Liver (tissue), 9 donors: ENCODE data around the gene SPTB. TPM values are rescaled to one million over a fixed set of nuclear protein-coding genes. Genes with fewer than 3 reads are reported as not detected.

Source experiments
- DNase-seq: peaks from one replicate; pipeline ENCODE4 v3.0.0-alpha.2; 2017; ENCODE audit warnings: low spot score
- H3K27ac ChIP-seq, 2 donors: one replicate each; pipeline ENCODE4 v1.7.0; 2013; ENCODE audit warnings: inconsistent platforms in 2 of 2, low read length in 2 of 2, control low read depth in 1 of 2, low read depth in 1 of 2, mild to moderate bottlenecking in 1 of 2
- H3K27me3 ChIP-seq, 4 donors: one replicate each; pipeline versions ENCODE4 v1.6.1 to v1.7.0; 2013; ENCODE audit warnings: low read length in 3 of 4, inconsistent platforms in 1 of 4, mild to moderate bottlenecking in 1 of 4, moderate library complexity in 1 of 4; ENCODE audit not compliant: control insufficient read depth in 4 of 4, insufficient read depth in 4 of 4
- H3K36me3 ChIP-seq, 4 donors: one replicate each; pipeline versions ENCODE4 v1.6.1 to v1.7.0; 2013; ENCODE audit warnings: low read length in 3 of 4, mild to moderate bottlenecking in 3 of 4, low read depth in 1 of 4, moderate library complexity in 1 of 4; ENCODE audit not compliant: control insufficient read depth in 4 of 4, insufficient read depth in 3 of 4
- H3K4me1 ChIP-seq, 4 donors: one replicate each; pipeline versions ENCODE4 v1.6.1 to v1.7.0; 2013; ENCODE audit warnings: low read length in 3 of 4, mild to moderate bottlenecking in 3 of 4, moderate library complexity in 1 of 4; ENCODE audit not compliant: control insufficient read depth in 4 of 4, insufficient read depth in 4 of 4
- H3K4me3 ChIP-seq, 3 donors: one replicate each; pipeline versions ENCODE4 v1.6.1 to v1.7.0; 2013; ENCODE audit warnings: low read length in 3 of 3, control low read depth in 1 of 3, low read depth in 1 of 3, mild to moderate bottlenecking in 1 of 3
- H3K9ac ChIP-seq, 2 donors: one replicate each; pipeline ENCODE4 v1.7.0; 2013; ENCODE audit warnings: low read length in 2 of 2, mild to moderate bottlenecking in 2 of 2, moderate library complexity in 2 of 2, control low read depth in 1 of 2, low read depth in 1 of 2
- H3K9me3 ChIP-seq, 4 donors: one replicate each; pipeline versions ENCODE4 v1.6.1 to v1.7.0; 2013; ENCODE audit warnings: low read length in 3 of 4; ENCODE audit not compliant: control insufficient read depth in 4 of 4
- EGR1 ChIP-seq, 2 donors: IDR thresholded peaks; 2 replicates each; pipeline ENCODE4 v1.6.1; 2016 to 2018; ENCODE audit warnings: antibody characterized with exemption in 2 of 2, low read depth in 2 of 2
- FOXA1 ChIP-seq: IDR thresholded peaks from 2 replicates; pipeline ENCODE4 v1.6.1; 2016; ENCODE audit warnings: antibody characterized with exemption
- FOXA2 ChIP-seq: IDR thresholded peaks from 2 replicates; pipeline ENCODE4 v1.6.1; 2016; ENCODE audit warnings: antibody characterized with exemption
- HNF4A ChIP-seq, 2 donors: conservative IDR thresholded peaks; 2 replicates each; pipeline ENCODE4 v1.6.1; 2016; ENCODE audit warnings: antibody characterized with exemption in 2 of 2, mild to moderate bottlenecking in 2 of 2
- JUND ChIP-seq, 2 donors: IDR thresholded peaks; 2 replicates each; pipeline ENCODE4 v1.6.1; 2016; ENCODE audit warnings: antibody characterized with exemption in 2 of 2
- NR2F2 ChIP-seq: IDR thresholded peaks from 2 replicates; pipeline ENCODE4 v1.6.1; 2016; ENCODE audit warnings: antibody characterized with exemption
- RAD21 ChIP-seq, 2 donors: IDR thresholded peaks; 2 replicates each; pipeline ENCODE4 v1.6.1; 2016; ENCODE audit warnings: antibody characterized with exemption in 2 of 2, mild to moderate bottlenecking in 2 of 2
- RXRA ChIP-seq, 2 donors: IDR thresholded peaks; 2 replicates each; pipeline ENCODE4 v1.6.1; 2017 to 2018; ENCODE audit warnings: antibody characterized with exemption in 2 of 2, mild to moderate bottlenecking in 1 of 2
- SP1 ChIP-seq: IDR thresholded peaks from 2 replicates; pipeline ENCODE4 v1.6.1; 2018; ENCODE audit warnings: antibody characterized with exemption, mild to moderate bottlenecking
- TAF1 ChIP-seq: conservative IDR thresholded peaks from 2 replicates; pipeline ENCODE4 v1.6.1; 2016; ENCODE audit warnings: antibody characterized with exemption, mild to moderate bottlenecking
- WGBS: extraction: QIAGEN DNeasy Blood & Tissue Kit; methylation state at CpG from one replicate; pipeline ENCODE4 v1.1.7; 2013; 5-methylcytosine and 5-hydroxymethylcytosine counted together
- polyA plus RNA-seq, 2 donors: library from polyadenylated mRNA; stranded (reverse) in 1 of 2; unstranded in 1 of 2; fragments of 200-250 nt in 1 of 2; fragments of >200 nt in 1 of 2; fragmentation: Nextera tagmentation in 1 of 2; extraction: Ambion mirVana in 1 of 2; gene quantifications; one replicate each; pipeline versions ENCODE4 v1.2.1 to v1.2.3, GENCODE V29; 2013 to 2015
- total RNA-seq, 2 donors: library from RNA; depleted of rRNA; stranded (reverse); fragments of >200 nt; gene quantifications; one replicate each; pipeline ENCODE4 v1.2.3, GENCODE V29; 2014
- TF ChIP-seq, protein P1 (sequence below): IDR thresholded peaks from 2 replicates; pipeline ENCODE4 v1.6.1; 2016; ENCODE audit warnings: antibody characterized with exemption, mild to moderate bottlenecking
- TF ChIP-seq, protein P2 (sequence below): IDR thresholded peaks from 2 replicates; pipeline ENCODE4 v1.6.1; 2016; ENCODE audit warnings: antibody characterized with exemption
- TF ChIP-seq, protein P3 (sequence below): IDR thresholded peaks from 2 replicates; pipeline ENCODE4 v1.6.1; 2016; ENCODE audit warnings: antibody characterized with exemption
- TF ChIP-seq, protein P4 (sequence below): IDR thresholded peaks from 2 replicates; pipeline ENCODE4 v1.6.1; 2016; ENCODE audit warnings: antibody characterized with exemption
- donor health status: healthy.
- donor health status: healthy.
- donor health status: healthy.
- donor health status: healthy.
- donor health status: healthy.

The SPTB gene
- total and polyA plus RNA-seq, 4 donors: 0.12 to 332 (median 0.26) TPM

DNA sequence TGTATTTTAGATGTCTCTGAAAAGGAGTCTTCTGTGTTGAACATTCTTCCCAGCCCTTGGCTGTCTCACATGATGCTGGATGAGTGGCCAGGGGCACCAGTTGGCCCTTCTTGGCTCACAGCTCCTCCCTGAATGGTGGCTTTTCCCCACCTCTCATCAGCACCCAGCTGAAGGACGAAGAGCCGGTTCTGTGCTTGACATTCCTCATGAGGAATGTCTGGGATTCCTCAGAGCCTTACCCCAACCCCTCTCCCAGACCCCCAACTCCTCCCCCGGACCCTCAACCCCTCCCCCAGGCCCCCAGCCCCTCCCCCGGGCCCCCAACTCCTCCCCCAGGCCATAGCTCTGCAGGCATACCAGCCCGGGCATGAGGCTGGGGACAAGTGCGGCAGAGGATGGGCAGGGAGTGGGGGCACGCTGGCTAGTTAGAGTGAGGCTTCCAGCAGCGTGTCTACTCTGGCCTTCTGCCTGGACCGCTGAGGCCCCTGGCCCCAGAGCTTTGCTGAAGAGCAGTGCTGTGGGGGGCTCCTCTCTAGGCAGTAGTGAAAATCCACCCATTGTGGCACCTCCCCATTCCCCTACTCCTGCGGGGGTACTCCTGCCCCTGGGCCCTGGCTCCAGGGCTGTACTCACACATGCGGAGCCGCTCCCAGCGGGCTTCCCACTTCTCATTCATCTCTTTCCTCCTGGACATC, 111.2 kb downstream of the SPTB start:
- no peak overlapping the region for H3K27ac ChIP-seq
- peaks cover 0 to 8% (median 3%) of the 10 kb centered on the region in 4 donors for H3K4me1 ChIP-seq
- WGBS: 81% methylated on average over 13 of the region's 13 CpGs
- no peak overlapping the region for H3K9ac ChIP-seq
- no peak for DNase-seq
- H3K9me3 ChIP-seq: no peaks in the 10 kb centered on the region
- TF ChIP-seq EGR1 (IDR thresholded peaks at IDR 0.05; ENCODE audit: low read depth in 2 of 2) (no peak), HNF4A (conservative IDR thresholded peaks at IDR 0.05) (no peak), JUND (IDR thresholded peaks at IDR 0.05) (no peak), RXRA (IDR thresholded peaks at IDR 0.05) (no peak), FOXA2 (no peak), SP1 (no peak)
- TF ChIP-seq, protein P1, sequence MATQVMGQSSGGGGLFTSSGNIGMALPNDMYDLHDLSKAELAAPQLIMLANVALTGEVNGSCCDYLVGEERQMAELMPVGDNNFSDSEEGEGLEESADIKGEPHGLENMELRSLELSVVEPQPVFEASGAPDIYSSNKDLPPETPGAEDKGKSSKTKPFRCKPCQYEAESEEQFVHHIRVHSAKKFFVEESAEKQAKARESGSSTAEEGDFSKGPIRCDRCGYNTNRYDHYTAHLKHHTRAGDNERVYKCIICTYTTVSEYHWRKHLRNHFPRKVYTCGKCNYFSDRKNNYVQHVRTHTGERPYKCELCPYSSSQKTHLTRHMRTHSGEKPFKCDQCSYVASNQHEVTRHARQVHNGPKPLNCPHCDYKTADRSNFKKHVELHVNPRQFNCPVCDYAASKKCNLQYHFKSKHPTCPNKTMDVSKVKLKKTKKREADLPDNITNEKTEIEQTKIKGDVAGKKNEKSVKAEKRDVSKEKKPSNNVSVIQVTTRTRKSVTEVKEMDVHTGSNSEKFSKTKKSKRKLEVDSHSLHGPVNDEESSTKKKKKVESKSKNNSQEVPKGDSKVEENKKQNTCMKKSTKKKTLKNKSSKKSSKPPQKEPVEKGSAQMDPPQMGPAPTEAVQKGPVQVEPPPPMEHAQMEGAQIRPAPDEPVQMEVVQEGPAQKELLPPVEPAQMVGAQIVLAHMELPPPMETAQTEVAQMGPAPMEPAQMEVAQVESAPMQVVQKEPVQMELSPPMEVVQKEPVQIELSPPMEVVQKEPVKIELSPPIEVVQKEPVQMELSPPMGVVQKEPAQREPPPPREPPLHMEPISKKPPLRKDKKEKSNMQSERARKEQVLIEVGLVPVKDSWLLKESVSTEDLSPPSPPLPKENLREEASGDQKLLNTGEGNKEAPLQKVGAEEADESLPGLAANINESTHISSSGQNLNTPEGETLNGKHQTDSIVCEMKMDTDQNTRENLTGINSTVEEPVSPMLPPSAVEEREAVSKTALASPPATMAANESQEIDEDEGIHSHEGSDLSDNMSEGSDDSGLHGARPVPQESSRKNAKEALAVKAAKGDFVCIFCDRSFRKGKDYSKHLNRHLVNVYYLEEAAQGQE: no peak
- TF ChIP-seq, protein P2, sequence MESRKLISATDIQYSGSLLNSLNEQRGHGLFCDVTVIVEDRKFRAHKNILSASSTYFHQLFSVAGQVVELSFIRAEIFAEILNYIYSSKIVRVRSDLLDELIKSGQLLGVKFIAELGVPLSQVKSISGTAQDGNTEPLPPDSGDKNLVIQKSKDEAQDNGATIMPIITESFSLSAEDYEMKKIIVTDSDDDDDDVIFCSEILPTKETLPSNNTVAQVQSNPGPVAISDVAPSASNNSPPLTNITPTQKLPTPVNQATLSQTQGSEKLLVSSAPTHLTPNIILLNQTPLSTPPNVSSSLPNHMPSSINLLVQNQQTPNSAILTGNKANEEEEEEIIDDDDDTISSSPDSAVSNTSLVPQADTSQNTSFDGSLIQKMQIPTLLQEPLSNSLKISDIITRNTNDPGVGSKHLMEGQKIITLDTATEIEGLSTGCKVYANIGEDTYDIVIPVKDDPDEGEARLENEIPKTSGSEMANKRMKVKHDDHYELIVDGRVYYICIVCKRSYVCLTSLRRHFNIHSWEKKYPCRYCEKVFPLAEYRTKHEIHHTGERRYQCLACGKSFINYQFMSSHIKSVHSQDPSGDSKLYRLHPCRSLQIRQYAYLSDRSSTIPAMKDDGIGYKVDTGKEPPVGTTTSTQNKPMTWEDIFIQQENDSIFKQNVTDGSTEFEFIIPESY: no peak
- TF ChIP-seq, protein P3, sequence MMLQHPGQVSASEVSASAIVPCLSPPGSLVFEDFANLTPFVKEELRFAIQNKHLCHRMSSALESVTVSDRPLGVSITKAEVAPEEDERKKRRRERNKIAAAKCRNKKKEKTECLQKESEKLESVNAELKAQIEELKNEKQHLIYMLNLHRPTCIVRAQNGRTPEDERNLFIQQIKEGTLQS: no peak
- no peak overlapping the region for H3K4me3 ChIP-seq
- H3K27me3 ChIP-seq: no peaks in the 10 kb centered on the region
- H3K36me3 ChIP-seq: no peaks in the 10 kb centered on the region

DNA sequence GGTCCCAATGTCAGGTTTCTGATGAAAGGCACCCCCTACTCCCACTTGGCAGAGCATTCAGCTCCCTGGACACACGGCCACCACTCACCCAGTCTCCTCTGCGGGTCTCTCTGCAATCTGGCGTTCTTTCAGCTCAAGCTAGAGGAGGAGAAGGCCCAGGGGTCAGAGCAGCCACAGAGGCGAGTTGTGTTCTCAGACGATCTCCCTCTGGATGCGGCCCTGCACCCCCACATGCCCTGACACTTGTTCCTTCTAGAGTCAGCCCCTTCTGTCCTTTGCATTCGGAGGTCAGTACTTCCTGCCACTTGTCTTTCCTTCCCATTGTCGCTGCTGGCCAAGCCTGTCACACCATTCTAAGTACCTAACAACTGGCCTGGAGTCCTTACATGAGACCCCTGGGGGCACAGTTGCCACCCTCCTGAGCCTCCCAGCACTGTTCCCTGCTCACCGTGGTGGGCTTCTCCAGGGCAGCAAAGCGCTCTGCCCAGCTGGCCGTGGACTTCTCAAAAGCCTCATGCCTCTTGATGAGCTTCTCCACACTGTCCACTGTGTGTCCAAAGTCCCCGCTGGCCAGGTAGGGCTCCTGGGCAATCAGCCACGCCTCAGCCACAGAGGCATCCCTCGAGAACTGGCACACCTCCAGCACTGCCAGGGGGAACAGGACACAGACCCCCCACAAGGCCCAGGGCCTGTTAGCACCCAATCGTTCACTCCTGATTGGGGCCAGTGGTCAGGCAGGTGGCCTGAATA, 112.3 kb downstream of the SPTB start:
- Histone ChIP-seq H3K27me3 (no peaks in the 10 kb centered on the region), H3K9ac (no peak overlapping the region), H3K4me3 (no peak overlapping the region), H3K27ac (no peak overlapping the region), H3K36me3 (no peaks in the 10 kb centered on the region), H3K9me3 (no peaks in the 10 kb centered on the region), H3K4me1 (peaks cover 0 to 8% (median 3%) of the 10 kb centered on the region in 4 donors)
- no peak for TF ChIP-seq NR2F2
- no peak for TF ChIP-seq JUND (IDR thresholded peaks at IDR 0.05)
- TF ChIP-seq HNF4A (conservative IDR thresholded peaks at IDR 0.05): no peak
- TF ChIP-seq, protein P1: no peak
- TF ChIP-seq, protein P4, sequence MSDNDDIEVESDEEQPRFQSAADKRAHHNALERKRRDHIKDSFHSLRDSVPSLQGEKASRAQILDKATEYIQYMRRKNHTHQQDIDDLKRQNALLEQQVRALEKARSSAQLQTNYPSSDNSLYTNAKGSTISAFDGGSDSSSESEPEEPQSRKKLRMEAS: no peak
- no peak for TF ChIP-seq FOXA1
- no peak for TF ChIP-seq TAF1
- no peak for TF ChIP-seq RAD21 (IDR thresholded peaks at IDR 0.05)
- WGBS: 69% methylated on average over 15 of the region's 15 CpGs
- no peak for DNase-seq
